GM06990 (cell line): Measurements from ENCODE around the gene TRAF3.
"Not testable (repeated sequence)": the region's sequence is repeated elsewhere in the genome, so short reads cannot be mapped to it uniquely, and the experiment has no call there.

ENCODE experiments used
- DNase-seq: peaks from one replicate; pipeline ENCODE4 v3.0.0-alpha.2; 2011; ENCODE audit not compliant: insufficient read length; ENCODE audit errors: extremely low read depth
- H3K27me3 ChIP-seq: replicated peaks from 2 replicates; pipeline ENCODE4 v1.6.0; 2011; ENCODE audit warnings: low read length; ENCODE audit not compliant: control insufficient read depth, insufficient read depth
- H3K36me3 ChIP-seq: 2 replicates; pipeline ENCODE4 v1.5.1; 2011; ENCODE audit warnings: low read length; ENCODE audit not compliant: control insufficient read depth, insufficient read depth
- H3K4me3 ChIP-seq: replicated peaks from 2 replicates; pipeline ENCODE4 v1.5.1; 2011; ENCODE audit warnings: low read depth, mild to moderate bottlenecking, control low read depth, low read length
- CTCF ChIP-seq: IDR thresholded peaks from 2 replicates; pipeline ENCODE4 v1.5.1; 2011; ENCODE audit warnings: low read length, control low read depth, mild to moderate bottlenecking, inconsistent platforms; ENCODE audit not compliant: insufficient read depth, poor library complexity, severe bottlenecking

TRAF3 gene

GRCh38 chr14:102873131-102873530 is 95.9 kb downstream of the TRAF3 start:
- Histone ChIP-seq H3K27me3 (no peaks in the 10 kb centered on the region), H3K4me3 (no peak overlapping the region), H3K36me3 (peaks cover 34% of the 10 kb centered on the region)
- TF ChIP-seq CTCF: no peak
- DNase-seq: no peak

GRCh38 chr14:102873546-102874061 is 96.4 kb downstream of the TRAF3 start:
- TF ChIP-seq CTCF: no peak
- Histone ChIP-seq H3K4me3 (no peak overlapping the region), H3K36me3 (peaks cover 39% of the 10 kb centered on the region), H3K27me3 (no peaks in the 10 kb centered on the region)
- DNase-seq: no peak

- Histone ChIP-seq H3K27me3 (no peaks in the 10 kb centered on the region), H3K36me3 (peaks cover 40% of the 10 kb centered on the region), H3K4me3 (no peak overlapping the region)
- TF ChIP-seq CTCF: no peak
- no peak for DNase-seq
Observed at GRCh38 chr14:102875652-102876051, 98.4 kb downstream of the TRAF3 start.

GRCh38 chr14:102877511-102877910 is 100.3 kb downstream of the TRAF3 start:
- H3K36me3 ChIP-seq: peaks cover 33% of the 10 kb centered on the region
- not testable (repeated sequence) for H3K4me3 ChIP-seq, H3K27me3 ChIP-seq, DNase-seq

GRCh38 chr14:102878174-102878969 is 101.1 kb downstream of the TRAF3 start:
- H3K27me3 ChIP-seq: no peaks in the 10 kb centered on the region
- no peak for DNase-seq
- H3K36me3 ChIP-seq: peaks cover 34% of the 10 kb centered on the region
- TF ChIP-seq CTCF: peak; percentile 9
- no peak overlapping the region for H3K4me3 ChIP-seq

- peaks cover 36% of the 10 kb centered on the region for H3K36me3 ChIP-seq
- no peak for TF ChIP-seq CTCF
Observed at GRCh38 chr14:102878970-102879460, 101.8 kb downstream of the TRAF3 start.

More at GRCh38 chr14:102878970-102879460, 101.8 kb downstream of the TRAF3 start:
- Histone ChIP-seq H3K27me3 (no peaks in the 10 kb centered on the region), H3K4me3 (no peak overlapping the region)
- DNase-seq: no peak
